UCSD-AML1 (cell line): Measurements from ENCODE around the gene SHISA2.

Experiments used
- DNase-seq: peaks from one replicate; lab custom pipeline; 2025; ENCODE audit not compliant: unreplicated experiment; lab: John Stamatoyannopoulos, UW

Gene SHISA2

DNA sequence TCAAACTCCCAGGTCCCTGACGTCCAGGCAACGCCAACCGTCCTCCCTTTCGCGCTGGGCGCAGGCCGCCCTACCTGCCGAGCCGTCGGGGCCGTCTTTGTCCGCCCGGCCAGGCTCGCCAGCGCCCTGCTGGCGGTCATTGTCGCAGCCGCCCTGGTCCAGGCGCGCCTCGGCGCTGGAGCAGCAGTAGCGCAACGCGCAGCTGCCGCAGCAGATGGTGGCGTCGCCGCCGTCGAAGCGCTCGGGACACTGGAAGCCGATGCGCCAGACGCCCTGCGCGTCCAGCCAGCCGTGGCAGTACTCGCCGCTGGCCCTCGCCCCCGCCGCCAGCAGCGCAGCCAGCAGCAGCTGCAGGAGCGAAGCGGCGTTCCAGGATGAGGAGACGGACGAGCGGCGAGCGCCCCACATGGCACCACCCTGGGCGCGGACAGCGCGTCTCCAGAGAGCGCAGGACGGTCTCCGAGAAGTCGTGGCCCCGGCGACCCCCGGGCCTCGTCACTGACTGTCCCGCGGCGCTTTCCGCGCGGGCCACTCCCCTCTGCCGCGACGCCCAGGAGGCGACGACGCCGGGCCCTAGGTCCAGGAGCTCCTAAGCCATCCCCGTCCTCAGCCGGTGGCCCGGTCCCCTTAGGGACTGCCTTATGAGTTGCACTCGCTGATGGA lies 1.1 kb downstream of the SHISA2 start:
- DNase-seq = no peak

DNA sequence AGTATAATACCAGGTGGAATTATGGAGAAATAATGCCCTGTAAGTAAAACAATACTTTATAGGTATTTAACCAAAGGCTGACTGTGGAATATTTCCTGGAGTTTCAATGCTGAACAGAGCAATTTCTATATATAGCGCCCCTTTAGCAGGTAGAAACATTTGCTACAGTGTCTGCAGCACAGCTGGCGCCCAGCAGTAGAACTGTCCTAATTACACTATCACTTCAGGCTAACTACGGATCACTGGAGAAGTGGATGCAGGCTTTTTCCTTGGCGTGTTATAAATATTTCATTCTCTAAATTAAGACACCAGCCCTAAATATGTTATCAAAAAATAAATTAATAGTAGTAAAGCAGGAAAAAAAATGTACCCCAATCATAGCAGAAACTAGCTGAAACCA lies 3.1 kb downstream of the SHISA2 start:
- DNase-seq = no peak

DNA sequence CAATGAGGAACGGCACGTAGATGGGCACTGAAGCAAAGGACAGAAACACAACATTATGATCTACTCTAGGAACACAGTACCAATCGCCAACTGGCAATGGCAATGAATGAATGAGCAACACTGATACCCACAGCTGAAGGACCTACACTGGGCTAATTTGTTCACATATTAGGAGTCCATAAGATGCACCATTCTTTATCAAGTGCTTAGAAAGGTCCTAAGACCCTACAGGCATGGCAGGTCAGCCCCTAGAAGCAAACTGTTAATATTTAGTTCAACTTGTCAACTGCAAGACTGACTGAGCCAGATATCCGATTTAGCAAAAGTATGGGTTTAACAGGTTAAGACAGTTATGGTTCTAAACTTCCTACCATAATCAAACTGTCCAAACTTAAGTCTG lies 4.8 kb downstream of the SHISA2 start:
- DNase-seq = no peak

DNA sequence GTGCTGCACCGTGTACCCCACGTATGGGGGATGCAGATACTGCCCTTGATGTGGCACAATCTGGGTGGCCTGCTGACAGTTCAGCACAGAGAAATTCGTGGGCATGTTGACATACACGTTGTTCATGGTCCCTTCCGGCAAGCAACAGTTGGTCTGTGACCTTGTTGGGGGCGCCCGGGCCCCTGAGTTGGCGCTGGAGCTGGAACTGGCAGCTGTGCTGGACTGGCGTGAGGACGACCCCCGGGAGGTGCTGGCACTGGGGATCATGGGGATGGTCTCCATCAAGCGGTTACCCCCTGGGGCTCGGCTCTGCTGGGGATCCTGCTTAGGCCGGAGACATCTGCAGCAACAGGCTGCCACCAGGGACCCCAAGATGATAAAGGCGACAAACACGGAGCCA lies 5.2 kb downstream of the SHISA2 start:
- no peak for DNase-seq

DNA sequence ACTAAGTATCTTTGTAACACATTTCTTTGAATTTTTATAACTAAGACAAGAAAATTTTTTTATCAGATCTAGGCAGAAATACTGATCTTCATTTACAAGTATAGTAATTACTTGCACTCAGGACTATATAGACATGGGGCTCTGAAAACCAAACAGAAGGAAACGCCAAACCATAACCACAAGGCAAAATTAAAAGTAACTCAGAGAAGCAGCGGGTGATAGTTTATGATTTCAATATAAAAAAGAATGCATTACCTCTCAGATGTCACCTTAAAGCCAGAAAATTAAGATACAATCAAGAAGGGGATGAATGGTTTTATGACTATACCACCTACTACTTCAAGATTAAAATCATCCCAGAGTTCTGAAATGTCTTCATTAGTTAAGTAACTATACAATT lies 6.7 kb downstream of the SHISA2 start:
- no peak for DNase-seq

DNA sequence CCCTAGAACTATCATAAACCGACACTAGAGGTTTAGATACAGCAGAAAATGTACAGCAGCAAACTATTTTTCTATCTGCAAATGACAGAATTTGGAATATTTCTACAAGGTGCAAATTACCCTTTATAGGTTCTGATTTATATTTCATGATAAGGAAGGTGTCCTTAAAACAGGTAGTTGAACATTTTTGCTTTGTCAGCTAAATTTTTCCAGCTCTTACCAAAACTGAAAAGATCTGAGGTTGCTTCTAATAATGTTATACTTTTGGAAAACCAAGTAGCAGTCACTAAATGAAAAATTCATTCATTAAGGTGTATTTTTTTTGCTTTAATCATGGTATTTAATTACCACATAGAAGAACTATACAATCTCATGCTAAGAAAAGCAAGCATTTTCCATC lies 9.0 kb downstream of the SHISA2 start:
- no peak for DNase-seq

DNA sequence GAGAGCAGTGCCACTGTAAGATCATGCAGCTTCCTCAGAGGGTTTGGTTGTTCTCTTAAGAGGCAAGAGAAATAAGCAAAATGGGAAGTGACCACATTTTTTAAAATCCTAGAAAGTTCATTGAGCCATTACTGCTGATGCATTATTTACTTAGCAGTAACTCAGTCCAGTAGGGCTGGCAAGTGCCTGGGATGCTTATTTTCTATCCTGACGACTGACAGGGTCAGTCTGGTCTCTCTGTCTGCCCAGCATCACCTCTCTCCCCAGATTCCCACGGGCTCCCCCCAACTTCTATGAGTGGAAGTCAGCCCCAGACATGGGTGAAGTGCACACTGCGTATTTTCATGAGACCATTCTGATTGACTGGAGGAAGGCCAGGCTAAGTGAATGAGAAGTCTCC lies 10.4 kb downstream of the SHISA2 start:
- DNase-seq = no peak

DNA sequence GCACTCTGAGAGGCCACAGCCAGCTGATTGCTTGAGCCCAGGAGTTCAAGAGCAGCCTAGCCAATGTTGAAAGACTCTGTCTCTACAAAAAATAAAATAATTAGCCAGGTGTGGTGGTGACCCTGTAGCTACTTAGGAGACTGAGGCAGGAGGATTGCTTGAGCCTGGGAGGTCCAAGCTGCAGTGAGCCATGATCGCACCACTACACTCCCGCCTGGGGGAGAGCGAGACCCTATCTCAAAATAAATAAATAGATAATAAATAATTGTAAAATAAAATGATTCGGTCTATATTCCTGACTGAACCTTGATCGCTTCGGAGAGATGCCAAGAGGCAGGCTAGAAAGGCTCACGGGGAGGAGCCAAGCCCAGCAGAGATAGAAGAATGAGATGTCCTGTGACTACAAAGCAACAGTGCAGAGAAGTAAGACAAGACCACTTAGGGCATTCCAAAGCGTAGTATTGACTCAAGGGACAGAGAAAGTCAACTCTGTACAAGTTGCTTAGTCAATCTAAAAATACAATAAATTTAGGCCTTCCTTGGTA lies 12.8 kb downstream of the SHISA2 start:
- DNase-seq = no peak

DNA sequence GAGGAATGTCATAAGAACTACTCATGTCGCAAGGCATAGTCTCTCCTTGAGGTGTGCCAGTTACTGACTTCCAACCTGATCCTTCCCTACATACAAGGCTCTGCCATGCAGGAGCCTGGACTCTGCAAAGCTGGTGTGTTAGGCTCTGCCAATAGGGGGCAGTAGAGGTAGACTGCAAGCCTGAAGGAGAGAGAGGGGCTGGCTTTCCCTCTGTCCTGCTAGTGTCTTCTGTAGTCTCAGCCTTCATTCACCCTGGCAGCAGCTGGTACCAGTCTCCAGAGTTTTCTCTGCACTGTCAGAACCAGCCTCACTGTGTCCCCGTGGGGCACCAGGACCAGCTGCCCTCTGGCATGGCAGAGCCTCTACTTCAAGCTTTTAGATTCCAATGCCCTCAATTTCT lies 14.5 kb downstream of the SHISA2 start:
- no peak for DNase-seq

DNA sequence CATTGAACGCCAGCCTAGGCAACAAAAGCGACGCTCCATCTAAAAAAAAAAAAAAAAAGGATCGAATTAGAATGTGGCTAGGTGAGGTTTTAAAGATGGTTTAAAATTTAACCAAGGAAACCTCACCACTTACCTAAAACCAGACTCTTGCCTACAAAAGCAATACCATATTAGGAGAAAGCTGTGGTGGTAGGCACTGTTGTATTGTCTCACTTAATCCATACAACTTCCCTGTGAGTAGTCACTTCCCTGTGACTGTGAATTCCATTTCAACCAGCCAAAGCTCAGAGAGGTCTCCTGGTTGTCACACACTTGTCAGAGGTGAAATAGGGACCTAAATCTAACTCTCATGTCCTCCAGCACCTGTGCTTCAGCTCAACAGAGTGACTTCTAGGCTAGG lies 15.4 kb downstream of the SHISA2 start:
- no peak for DNase-seq

DNA sequence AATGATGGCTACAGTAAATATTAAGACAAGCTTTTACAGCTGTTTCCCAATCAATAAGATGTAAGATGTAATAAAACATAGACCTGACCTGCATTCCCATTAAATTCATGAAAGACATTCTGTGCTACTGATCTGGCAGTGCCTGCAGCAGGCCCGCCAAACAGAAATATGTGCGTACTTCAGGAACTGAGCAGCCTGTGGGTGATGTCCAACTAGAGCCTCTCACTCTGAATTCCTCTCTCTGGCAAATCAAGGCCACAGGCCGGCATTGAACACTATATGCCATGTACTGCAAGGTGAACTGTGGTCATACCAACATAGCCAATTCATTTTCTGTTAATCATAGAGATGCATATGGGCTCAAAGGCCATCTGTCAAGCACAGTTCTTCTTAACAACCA lies 17.8 kb downstream of the SHISA2 start:
- DNase-seq = no peak

DNA sequence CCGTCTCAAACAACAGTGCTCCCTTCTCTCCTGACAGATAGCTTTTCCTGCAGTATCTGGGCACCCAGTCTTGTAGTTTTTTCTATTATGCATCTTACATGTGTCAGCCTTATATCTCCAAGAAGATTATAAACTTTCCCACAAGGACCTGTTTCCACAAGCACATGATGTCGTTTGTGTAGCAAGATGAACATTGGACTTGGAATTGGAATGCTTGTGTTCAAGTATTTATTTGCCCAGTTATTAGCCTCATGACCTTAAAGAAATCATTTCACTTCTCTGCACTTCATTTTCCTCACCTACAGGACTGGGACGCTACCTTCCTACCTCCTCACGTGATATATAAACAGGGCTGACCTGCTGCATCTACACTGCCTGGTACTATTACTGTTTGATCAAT lies 21.5 kb downstream of the SHISA2 start:
- no peak for DNase-seq

DNA sequence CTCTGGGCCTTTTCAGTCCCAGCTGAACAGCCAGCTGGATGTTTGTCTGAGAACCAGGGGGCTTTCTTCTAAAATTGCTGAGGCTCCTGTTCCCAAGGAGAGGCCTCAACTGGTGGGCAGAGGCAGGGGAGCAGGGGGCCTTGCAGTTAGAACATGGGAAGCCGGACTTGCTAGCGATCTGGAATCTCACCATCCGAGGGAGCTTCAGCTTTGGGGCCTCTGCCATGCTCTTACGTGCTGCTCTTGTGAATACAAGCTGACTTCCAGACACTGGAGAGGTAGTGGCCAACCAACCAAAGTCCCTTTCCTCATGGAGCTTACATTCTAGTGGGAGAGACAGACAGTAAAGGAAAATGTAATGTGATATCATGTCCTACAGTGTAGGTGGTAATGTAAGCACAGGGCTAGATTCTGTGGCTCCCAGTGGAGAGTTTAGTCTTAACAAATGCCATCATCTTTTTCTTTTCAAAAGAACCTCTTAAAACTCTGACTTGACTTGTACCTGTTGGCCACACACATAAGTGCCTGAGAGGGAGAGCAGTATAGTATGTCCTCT lies 22.2 kb downstream of the SHISA2 start:
- DNase-seq = no peak

DNA sequence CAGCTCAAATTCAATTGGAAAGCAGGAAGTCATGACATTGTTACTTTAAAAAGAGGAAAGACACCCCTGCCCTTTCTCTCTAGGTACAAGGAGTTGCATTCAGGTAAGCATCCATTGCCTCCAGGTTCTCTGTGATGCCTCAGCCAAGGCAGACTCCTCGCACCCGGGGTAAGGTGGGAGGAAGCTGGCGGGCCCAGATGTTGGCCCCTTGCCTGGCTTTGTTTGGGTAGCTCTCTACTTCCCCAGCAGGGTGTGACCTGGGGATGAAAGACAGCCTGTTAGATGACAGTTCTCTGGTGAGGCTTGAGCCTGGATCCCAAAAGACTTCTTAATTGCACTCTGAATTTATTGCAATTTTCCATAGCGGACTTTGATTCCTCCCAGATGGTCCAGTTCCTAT lies 25.6 kb downstream of the SHISA2 start:
- no peak for DNase-seq

DNA sequence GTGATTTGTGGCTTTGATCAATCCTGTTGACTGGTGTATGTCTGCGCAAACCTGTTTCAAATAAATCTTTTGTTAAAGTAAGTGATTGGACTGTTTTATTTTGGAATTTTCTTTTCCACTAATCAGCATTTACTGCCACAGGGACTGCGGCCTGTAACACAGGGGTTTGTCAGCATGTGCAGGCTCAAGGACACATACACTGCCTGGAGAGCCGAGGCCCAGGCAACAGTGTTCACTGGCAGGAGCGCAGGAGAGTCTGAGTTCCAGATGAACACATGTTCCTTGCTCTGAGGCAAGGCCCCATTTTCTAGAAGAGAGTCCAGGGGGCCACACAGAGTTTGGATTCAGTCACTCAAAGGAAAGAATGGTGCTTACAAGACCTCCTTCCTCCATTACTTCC lies 26.0 kb downstream of the SHISA2 start:
- DNase-seq = no peak

DNA sequence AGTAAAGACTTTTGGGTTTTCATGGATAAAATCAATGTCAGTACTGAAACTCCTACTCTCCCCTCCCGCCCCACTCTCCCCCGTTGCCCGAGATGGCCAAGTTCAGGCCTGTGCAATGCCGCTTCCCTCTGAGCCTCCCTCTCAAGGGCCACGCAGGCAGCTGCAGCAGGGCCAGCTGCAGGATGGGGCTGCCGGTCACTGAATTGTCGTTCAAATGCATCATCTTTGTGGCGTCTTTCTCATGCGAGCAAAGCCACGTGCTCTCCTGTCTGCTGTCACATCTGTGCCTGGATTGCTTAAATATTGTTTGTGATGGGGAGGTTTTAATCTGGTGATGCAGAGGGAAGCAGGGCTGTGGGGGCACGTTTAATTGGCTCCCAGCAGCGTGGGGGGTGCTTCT lies 26.6 kb downstream of the SHISA2 start:
- DNase-seq = no peak

DNA sequence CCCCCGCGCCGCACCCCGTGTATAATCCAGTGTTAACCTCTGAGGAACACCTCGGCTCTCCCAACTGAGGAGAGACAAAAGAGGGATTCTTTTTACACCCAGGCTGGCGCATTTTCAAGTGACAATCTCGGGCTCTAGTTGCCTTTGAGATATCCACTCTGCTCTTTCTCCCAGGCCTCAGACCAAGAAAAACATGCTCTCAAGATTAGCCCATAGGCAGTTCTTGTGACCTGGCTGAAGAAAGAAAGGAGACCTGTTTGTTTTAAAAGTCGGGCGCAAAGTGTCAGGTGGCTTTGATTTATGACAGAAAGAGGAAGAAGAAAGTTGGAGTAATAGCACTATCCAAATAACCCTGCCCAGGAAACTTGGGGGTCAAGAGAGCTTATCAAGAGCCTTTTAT lies 27.3 kb downstream of the SHISA2 start:
- no peak for DNase-seq

DNA sequence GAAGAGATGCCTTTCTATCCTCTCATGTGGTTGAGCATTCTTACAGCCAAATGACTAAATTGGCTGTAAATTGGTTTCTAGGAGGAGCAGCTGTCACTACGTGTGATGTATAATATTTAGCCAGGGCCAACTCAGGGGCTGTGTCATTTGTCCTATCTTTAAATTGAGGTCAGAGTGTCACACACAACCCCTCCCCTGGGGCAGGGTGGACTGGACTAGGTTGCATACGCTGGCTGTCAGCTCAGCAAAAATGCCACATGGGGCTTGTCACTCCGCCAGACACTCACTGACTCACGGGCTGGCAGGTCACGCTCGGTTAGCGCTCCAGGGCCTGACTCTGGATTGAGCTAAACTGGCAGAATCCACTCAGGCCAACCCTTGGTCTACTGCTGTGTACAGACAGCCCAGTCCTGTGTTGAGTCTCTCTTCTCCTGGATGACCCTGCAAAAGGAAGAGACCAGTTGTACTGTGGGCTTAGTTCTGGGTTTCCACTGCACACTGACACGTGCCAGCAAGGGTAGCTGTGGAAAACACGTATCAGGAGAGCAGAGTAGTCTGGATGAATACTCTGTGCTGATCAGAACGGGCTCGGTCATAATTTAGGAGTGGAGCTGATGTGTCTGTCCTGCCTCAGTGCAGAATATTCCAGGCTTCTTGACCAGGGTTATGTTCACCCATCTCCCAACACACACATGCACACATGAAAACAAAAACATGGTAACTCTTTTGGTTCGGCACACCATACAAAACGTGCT lies 29.1 kb downstream of the SHISA2 start:
- DNase-seq = no peak

DNA sequence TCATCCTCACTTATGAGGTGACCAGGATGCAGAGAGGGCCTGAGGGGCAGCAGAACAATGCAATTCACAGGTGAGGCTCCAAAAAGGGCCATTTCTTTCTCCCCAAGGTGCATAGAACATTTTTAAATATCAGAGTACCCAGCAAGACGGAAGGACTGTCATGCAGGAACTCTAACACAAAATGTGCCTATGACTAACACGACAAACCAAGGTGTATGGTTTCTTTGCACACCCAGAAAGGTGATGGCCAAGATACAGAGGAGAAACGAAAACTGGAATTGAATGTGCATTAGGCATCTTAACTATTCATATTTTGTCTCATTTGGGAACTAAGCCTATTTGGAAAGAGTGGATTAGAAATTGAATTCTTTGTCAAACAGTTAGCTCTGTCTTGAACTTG lies 29.9 kb downstream of the SHISA2 start:
- DNase-seq = no peak

DNA sequence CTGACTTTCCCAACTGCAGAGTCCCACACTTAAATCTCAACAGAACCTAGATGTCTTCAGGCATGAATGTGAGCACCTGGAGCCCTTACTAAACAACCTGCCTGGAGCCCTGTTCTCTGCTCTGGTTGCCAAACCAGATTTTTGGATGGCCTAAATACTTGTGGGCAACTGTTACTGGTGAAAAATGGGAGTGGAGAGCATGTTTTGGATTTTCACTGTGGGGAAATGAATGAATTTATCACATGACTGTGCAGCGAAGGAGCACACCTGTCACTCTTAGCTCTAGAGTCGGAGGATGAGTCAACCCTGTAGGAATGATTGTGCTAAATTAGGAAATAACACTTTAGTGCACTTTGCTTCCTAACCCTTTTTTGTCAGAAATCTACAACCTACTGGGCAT lies 30.3 kb downstream of the SHISA2 start:
- DNase-seq = no peak

DNA sequence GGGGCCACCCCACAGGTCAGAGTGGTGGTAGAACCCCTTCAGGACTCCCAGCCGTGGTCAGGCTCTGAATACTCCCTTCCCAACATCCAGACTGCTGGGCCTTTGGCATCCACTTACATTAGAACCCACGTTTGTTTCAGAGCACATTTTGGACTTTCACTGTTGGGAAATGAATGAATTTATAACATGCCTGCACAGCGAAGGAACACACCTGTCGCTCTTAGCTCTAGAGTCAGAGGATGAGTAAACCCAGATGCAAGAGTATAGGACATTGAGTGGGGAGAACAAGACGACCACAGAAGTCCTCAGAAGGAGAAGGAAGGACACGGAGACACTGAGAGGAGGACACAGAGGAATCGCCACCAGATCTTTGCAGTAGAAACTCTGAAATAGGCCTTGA lies 30.9 kb downstream of the SHISA2 start:
- DNase-seq = no peak
